GM12892 (cell line): ENCODE measurements around the gene JCAD.

Source experiments
- POLR2A ChIP-seq: IDR thresholded peaks from 2 replicates; pipeline ENCODE4 v1.6.1; 2011; ENCODE audit warnings: low read depth, low read length, control low read depth
- TAF1 ChIP-seq: IDR thresholded peaks from 2 replicates; pipeline ENCODE4 v1.6.1; 2011; ENCODE audit warnings: low read depth, mild to moderate bottlenecking, control low read depth, low read length, borderline replicate concordance

DNA sequence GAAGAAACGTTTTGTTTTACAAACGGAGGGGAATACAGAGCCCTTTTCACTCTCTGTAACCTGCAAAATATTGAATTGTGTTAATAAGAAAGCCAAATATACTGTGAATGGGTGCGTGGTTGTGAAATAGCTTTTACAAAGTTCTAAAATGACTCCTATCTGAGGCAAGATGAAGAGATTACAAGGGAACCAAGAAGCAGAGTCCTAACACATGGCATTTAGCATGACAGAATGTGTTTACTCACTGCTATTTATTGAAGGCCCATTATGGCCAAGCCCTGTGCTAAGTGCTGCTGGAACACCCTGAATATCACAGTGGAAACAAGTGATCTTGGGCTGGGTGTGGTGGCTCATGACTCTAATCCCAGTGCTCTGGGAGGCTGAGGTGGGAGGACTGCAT, 12.9 kb downstream of the JCAD start:
- no peak for TF ChIP-seq POLR2A
- TF ChIP-seq TAF1, result no peak
